DMS 273 treated with DMSO at 0.1 percent for 48 hours (cell line): ENCODE data around the gene MYDGF.
A peak's percentile ranks its signal among the peaks of the same experiment; 100 is the strongest.

ENCODE experiments used
- DNase-seq: peaks from one replicate; lab custom pipeline; 2025; lab: John Stamatoyannopoulos, UW

MYDGF gene

GRCh38 chr19:4641132-4641531 lies 29.0 kb downstream of the MYDGF start:
- no peak for DNase-seq

GRCh38 chr19:4640247-4641000 lies 29.7 kb downstream of the MYDGF start:
- DNase-seq: no peak

- DNase-seq: no peak
These were observed 30.5 kb downstream of the MYDGF start for GRCh38 chr19:4639531-4640246.

- peak; percentile 85 for DNase-seq
These were observed 31.2 kb downstream of the MYDGF start, which contains the start of gene TNFAIP8L1 for GRCh38 chr19:4638828-4639530. TNFAIP8L1 (plus strand) TSS chr19:4639516; CDS start chr19:4651870, 12,354 bp downstream.

GRCh38 chr19:4638317-4638716 lies 31.8 kb downstream of the MYDGF start:
- DNase-seq: no peak

GRCh38 chr19:4636761-4637160 lies 33.4 kb downstream of the MYDGF start:
- no peak for DNase-seq

- peak; percentile 70 for DNase-seq
These were observed 33.9 kb downstream of the MYDGF start for GRCh38 chr19:4636151-4636717.

- DNase-seq: peak; percentile 91
These were observed 34.4 kb downstream of the MYDGF start for GRCh38 chr19:4635754-4636116.

- DNase-seq: peak; percentile 97
These were observed 36.8 kb downstream of the MYDGF start for GRCh38 chr19:4633140-4633967.

- DNase-seq: peak; percentile 27
These were observed 45.3 kb downstream of the MYDGF start for GRCh38 chr19:4624733-4625362.

- DNase-seq: no peak
These were observed 45.8 kb downstream of the MYDGF start for GRCh38 chr19:4624301-4624700.

- DNase-seq: no peak
These were observed 47.3 kb downstream of the MYDGF start for GRCh38 chr19:4622695-4623421.

GRCh38 chr19:4620675-4621074 lies 49.5 kb downstream of the MYDGF start:
- DNase-seq: peak; percentile 11

GRCh38 chr19:4619668-4620294 lies 50.4 kb downstream of the MYDGF start:
- no peak for DNase-seq

GRCh38 chr19:4618019-4618418 lies 52.1 kb downstream of the MYDGF start:
- DNase-seq: no peak

GRCh38 chr19:4613254-4613751 lies 56.8 kb downstream of the MYDGF start:
- no peak for DNase-seq

- no peak for DNase-seq
These were observed 60.1 kb downstream of the MYDGF start for GRCh38 chr19:4609878-4610511.
